ENCODE data around the gene TBK1. TPM values are rescaled to one million over a fixed set of nuclear protein-coding genes. Genes with fewer than 3 reads are reported as not detected.
A peak's percentile ranks its signal among the peaks of the same experiment; 100 is the strongest.

The TBK1 gene
- 16.6 TPM for polyA plus RNA-seq (2012; ENCODE audit: low read depth, missing spikeins)

DNA sequence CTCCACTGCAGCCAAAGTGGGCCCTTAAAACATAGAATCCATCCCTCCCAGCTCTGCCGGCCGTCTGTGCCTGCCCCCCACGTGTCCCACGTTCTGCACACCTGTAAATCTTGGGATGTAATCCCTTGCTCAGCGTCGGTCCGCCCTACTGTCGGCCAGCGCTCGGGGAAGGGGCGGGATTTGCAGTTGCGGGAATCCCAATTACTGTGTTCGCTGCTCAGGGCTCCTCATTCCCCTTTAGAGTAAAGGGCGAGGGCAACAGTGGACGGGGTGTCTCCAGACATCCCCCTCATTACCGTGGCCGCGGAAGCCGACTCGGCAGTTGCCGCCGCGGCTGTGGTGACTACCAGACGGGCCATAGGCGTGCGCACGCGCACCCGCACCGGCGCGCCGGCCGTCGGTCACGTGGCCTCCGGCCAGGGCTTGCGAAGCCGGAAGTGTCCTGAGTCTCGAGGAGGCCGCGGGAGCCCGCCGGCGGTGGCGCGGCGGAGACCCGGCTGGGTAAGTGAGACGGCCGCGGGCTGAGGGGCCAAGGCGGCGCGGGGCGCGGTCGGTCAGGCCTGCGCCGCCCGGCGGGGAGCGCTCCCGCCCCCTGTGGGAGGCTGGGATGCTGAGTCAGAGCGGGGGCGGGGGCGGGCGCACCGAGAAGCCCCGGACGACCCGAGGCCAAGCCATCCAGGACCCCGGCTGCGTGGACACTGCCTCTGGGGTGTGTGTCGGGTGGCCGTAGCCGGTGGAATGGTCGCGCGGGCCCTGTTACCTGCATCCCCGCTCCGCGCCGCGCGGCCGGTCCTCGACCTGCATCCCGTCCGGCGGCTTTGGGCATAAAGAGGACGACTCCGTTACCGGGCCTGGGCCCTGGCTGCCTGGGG is at the start of gene TBK1:
Gene TBK1, plus strand, starts transcription at position 434 of the 872 bp plus-strand sequence. CDS start 3,751 bp downstream, outside the sequence.
- DNase-seq (ENCODE audit: insufficient read length, low spot score) = peak; percentile 79
- TF ChIP-seq PAX5 (IDR thresholded peaks at IDR 0.05; ENCODE audit: insufficient read depth, low read length, severe bottlenecking) (no peak), POU2F2 (IDR thresholded peaks at IDR 0.05; ENCODE audit: low read depth, low read length) (peak; percentile 62; the same call in 1 of the 2 replicates), POLR2A (IDR thresholded peaks at IDR 0.05; ENCODE audit: low read depth, low read length) (peak; percentile 70), TAF1 (IDR thresholded peaks at IDR 0.05; ENCODE audit: low read depth, low read length) (peak; percentile 39), SPI1 (IDR thresholded peaks at IDR 0.05; ENCODE audit: low read depth, low read length) (0 out of 2 replicates have a peak, but pooled peaks have one; percentile 2), POLR2AphosphoS5 (IDR thresholded peaks at IDR 0.05; ENCODE audit: low read depth, low read length) (peak; percentile 80)
- peak; percentile 91 for FAIRE-seq

DNA sequence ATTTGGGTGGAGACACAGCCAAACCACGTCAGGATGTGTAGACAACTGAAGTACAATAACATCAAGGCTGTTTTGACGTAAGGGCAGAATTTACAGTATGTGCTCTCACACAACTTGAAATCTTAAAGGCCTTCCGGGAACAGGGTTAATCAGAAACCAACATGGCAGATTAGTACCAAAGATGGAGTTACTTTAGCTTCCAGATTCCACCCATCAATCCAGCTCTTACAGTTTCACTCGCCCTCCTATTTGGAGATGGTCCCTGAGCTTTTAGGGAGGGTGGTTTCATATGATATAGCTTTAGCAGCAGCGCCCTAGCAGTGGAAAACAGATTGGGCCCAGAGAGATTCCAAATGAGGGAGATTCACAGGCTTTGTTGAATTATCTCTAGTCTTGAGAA is 49.7 kb upstream of the TBK1 start:
- TF ChIP-seq SPI1 (IDR thresholded peaks at IDR 0.05; ENCODE audit: low read depth, low read length) (no peak), POLR2AphosphoS5 (IDR thresholded peaks at IDR 0.05; ENCODE audit: low read depth, low read length) (no peak), PAX5 (IDR thresholded peaks at IDR 0.05; ENCODE audit: insufficient read depth, low read length, severe bottlenecking) (no peak), TAF1 (IDR thresholded peaks at IDR 0.05; ENCODE audit: low read depth, low read length) (no peak), POLR2A (IDR thresholded peaks at IDR 0.05; ENCODE audit: low read depth, low read length) (no peak), POU2F2 (IDR thresholded peaks at IDR 0.05; ENCODE audit: low read depth, low read length) (no peak)

DNA sequence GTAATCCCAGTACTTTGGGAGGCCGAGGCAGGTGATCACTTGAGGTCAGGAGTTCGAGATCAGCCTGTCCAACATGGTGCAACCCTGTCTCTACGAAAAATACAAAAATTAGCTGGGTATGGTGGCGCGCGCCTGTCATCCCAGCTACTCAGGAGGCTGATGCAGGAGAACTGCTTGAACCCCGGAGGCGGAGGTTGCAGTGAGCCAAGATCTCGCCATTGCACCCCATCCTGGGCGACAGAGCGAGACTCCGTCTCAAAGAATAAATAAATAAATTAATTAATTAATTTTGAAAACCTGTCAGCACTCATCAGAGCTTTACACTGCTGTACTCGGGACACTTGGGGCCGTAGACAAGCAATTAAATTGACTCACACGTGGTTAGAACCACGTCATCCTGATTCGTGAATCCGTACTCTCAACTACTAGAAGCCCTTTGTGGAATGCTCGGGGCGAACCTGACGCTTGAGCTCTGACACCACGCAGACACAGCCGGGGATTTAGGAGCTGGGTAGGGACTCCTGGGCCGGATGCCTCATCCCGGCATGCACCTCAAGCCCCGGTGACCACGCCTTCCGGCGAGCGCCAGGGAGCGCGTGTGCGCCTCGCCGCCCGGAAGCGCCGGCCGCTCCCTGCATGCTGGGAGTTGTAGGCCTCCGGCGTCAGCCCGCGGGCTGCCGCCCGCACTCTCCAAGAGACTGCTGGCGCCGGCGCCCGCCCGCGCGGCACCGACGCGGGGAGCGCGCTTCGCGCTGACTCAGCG is 48.0 kb upstream of the TBK1 start, which contains the start of gene XPOT:
Gene XPOT, plus strand, starts transcription at position 686 of the 763 bp plus-strand sequence. CDS start 5,644 bp downstream, outside the sequence.
- DNase-seq (ENCODE audit: insufficient read length, low spot score) (peak; percentile 87), FAIRE-seq (peak; percentile 89)
- TF ChIP-seq TAF1 (IDR thresholded peaks at IDR 0.05; ENCODE audit: low read depth, low read length) (peak; percentile 83), SPI1 (IDR thresholded peaks at IDR 0.05; ENCODE audit: low read depth, low read length) (no peak), POLR2AphosphoS5 (IDR thresholded peaks at IDR 0.05; ENCODE audit: low read depth, low read length) (peak; percentile 94), POU2F2 (IDR thresholded peaks at IDR 0.05; ENCODE audit: low read depth, low read length) (peak; percentile 63), POLR2A (IDR thresholded peaks at IDR 0.05; ENCODE audit: low read depth, low read length) (peak; percentile 95), PAX5 (IDR thresholded peaks at IDR 0.05; ENCODE audit: insufficient read depth, low read length, severe bottlenecking) (peak; percentile 71)

More for the DNA sequence above, 49.7 kb upstream of the TBK1 start:
- no peak for FAIRE-seq
- no peak for DNase-seq (ENCODE audit: insufficient read length, low spot score)

DNA sequence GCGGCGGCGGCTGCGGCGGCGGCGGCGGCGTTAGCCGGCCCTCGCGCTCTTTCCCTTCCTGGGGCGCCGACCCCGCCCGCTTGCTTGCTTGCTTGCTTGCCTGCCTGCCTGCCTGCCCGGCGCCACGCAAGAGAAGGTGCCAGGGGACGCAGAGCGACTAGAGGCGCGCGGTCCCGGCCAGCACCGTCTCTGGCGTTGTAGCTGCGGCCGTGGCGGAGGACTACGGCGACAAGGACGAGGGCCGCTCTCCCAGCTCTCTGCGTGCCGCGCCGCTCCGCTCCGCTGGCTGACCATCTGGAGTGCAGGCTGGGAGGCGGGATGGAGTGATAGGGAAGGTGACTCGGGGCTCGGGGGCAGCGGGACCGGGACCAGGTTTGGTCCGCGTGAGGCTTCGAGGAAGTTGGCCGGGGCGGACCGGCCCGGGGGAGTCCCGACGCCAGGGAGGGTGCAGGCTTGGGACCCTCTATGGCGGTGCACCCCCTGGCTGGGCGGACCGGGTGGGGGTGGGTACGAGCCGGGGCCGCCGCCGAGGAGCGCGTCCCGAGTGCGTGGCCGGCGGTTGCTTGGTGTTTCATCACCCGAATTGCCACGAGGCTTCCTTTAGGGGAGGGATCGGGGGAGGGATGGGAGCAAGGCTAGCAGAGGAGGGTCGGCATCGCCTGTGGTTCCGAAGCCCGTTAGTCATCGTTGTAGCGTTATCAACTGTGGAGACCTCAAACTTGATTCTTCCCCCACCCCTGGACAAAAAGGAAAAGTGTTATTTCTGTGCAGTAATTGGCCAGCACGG is 47.3 kb upstream of the TBK1 start:
- TF ChIP-seq POLR2A (IDR thresholded peaks at IDR 0.05; ENCODE audit: low read depth, low read length) (no peak), POU2F2 (IDR thresholded peaks at IDR 0.05; ENCODE audit: low read depth, low read length) (no peak), TAF1 (IDR thresholded peaks at IDR 0.05; ENCODE audit: low read depth, low read length) (0 out of 2 replicates have a peak, but pooled peaks have one; percentile 35), PAX5 (IDR thresholded peaks at IDR 0.05; ENCODE audit: insufficient read depth, low read length, severe bottlenecking) (no peak), POLR2AphosphoS5 (IDR thresholded peaks at IDR 0.05; ENCODE audit: low read depth, low read length) (no peak)
- FAIRE-seq = peak; percentile 66
- no peak for DNase-seq (ENCODE audit: insufficient read length, low spot score)

DNA sequence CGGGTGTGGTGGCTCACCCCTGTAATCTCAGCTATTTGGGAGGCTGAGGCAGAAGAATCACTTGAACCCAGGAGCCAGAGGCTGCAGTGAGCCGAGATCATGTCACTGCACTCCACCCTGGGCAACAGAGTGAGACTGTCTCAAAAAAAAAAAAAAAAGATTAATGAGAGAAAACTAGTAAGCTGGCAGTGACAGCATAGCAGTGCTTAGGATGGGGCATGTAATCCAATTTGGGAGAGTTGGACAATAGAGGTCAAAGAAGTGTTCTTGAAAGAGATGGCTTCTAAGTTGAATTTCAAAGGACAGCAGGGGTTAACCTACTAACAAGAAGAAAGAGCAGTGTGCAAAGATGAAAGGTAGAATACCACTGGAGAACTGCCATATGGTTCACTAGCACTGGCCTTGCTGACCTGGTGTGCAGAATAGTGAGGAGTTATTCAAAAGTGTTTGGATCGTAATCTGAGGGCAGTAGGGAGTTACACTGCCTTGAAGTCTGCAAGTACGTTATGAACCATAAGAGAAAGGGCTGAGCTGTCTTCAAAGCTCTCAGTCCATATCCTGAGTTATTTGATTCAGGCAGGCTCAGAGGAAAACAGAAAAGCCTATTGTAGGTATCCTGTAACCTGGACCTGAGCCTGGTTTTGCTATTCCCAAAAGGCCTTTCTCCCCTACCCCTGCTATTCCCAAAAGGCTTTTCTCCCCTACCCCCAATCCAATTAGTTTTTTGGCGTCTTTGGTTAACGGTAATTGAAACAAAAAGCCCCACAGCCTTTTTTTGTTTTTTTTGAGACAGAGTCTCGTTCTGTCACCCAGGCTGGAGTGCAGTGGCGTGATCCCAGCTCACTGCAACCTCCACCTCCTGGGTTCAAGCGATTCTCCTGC is 44.3 kb upstream of the TBK1 start:
- no peak for DNase-seq (ENCODE audit: insufficient read length, low spot score)
- no peak for FAIRE-seq
- no peak for TF ChIP-seq POU2F2 (IDR thresholded peaks at IDR 0.05; ENCODE audit: low read depth, low read length)
- no peak for TF ChIP-seq TAF1 (IDR thresholded peaks at IDR 0.05; ENCODE audit: low read depth, low read length)
- 0 out of 2 replicates have a peak, but pooled peaks have one; percentile 28 for TF ChIP-seq POLR2A (IDR thresholded peaks at IDR 0.05; ENCODE audit: low read depth, low read length)
- TF ChIP-seq PAX5 (IDR thresholded peaks at IDR 0.05; ENCODE audit: insufficient read depth, low read length, severe bottlenecking) = no peak

DNA sequence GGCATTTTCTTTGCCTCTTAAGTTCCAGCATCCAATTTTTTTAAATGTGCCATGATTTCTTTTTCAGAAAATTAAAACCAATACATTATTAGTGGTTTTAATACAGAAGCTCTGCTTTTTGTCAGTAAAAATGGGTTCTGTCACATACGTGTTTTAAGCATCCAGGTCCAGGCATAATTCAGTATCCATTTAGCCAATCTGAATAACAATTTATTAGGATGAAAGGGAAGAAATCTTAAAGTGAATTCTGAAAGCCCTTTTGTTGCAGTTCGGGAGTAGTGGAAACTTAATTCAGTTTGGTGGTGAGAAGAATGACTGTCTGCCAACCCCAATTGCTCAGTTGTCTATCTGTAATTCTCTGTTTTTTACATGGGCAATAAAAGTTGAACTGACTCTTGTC is 40.5 kb upstream of the TBK1 start:
- TF ChIP-seq POLR2AphosphoS5 (IDR thresholded peaks at IDR 0.05; ENCODE audit: low read depth, low read length) (no peak), POLR2A (IDR thresholded peaks at IDR 0.05; ENCODE audit: low read depth, low read length) (no peak), TAF1 (IDR thresholded peaks at IDR 0.05; ENCODE audit: low read depth, low read length) (no peak), POU2F2 (IDR thresholded peaks at IDR 0.05; ENCODE audit: low read depth, low read length) (no peak), PAX5 (IDR thresholded peaks at IDR 0.05; ENCODE audit: insufficient read depth, low read length, severe bottlenecking) (no peak), SPI1 (IDR thresholded peaks at IDR 0.05; ENCODE audit: low read depth, low read length) (no peak)
- no peak for FAIRE-seq
- no peak for DNase-seq (ENCODE audit: insufficient read length, low spot score)

DNA sequence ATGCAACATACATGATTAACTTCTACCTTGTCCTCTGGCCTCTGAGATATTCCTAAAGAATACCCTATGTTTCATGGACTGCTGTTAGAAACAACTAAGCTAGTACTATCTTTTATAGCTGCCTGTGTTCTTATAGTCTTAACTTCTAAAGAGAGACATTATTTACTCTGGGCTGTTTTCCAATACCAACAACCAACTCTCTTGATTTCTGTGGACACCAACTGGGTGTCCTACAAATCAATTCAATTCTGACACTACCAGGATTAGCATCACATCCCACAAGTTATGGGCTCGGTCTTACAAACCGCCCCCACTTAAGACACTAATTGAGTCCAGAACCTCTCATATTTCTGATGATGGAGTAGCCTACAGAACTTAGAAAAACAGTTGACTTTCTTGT is 39.5 kb upstream of the TBK1 start:
- FAIRE-seq (no peak), DNase-seq (ENCODE audit: insufficient read length, low spot score) (no peak)
- TF ChIP-seq PAX5 (IDR thresholded peaks at IDR 0.05; ENCODE audit: insufficient read depth, low read length, severe bottlenecking) (no peak), SPI1 (IDR thresholded peaks at IDR 0.05; ENCODE audit: low read depth, low read length) (no peak)

DNA sequence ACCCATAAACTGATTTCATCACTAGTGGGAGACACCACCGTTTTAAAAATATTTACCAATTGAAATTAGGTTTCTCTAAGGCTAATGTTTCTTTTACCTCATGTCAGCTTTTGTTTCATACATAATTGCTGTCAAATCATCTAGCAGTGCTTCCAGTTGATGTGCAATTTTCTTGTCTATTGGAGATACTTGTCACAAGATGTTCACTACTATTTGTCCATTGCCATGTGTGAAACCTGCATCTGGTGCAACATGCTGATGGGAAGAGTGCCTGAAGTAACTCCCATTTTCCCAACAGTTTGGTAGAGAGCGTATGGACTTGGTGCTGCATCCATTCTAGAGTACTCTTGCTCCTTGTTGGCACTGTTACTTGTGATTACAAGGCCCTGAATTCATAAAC is 38.0 kb upstream of the TBK1 start:
- FAIRE-seq (no peak), DNase-seq (ENCODE audit: insufficient read length, low spot score) (no peak)
- TF ChIP-seq POLR2A (IDR thresholded peaks at IDR 0.05; ENCODE audit: low read depth, low read length) (no peak), POU2F2 (IDR thresholded peaks at IDR 0.05; ENCODE audit: low read depth, low read length) (no peak), SPI1 (IDR thresholded peaks at IDR 0.05; ENCODE audit: low read depth, low read length) (no peak), PAX5 (IDR thresholded peaks at IDR 0.05; ENCODE audit: insufficient read depth, low read length, severe bottlenecking) (no peak), POLR2AphosphoS5 (IDR thresholded peaks at IDR 0.05; ENCODE audit: low read depth, low read length) (no peak)

All from GM12891 (cell line).